Measurements from ENCODE around the gene CUL5.

Gene CUL5

DNA sequence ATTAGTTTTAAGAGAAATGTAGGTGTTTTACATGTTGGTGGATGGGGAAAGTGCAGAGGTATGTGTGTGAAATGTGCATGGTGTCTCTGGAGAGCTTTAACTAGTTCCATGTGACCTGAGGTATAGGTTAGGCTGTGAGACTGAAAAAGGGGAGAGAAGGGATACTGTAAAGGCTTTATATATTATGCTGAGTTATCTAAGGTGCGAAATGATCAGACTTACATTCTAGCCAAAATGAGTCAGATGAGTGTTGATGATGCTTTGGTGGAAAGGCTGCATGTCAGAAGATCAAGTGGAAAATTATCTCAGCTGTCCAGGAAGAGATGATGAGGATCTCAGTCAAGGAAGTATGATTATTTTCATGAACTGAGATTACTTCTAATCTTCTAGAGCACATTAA lies 128.5 kb downstream of the CUL5 start:
- no peak overlapping the region for H3K27ac ChIP-seq
- no peaks in the 10 kb centered on the region for H3K27me3 ChIP-seq
- intact Hi-C loops (cut with DNase I; ENCODE audit: low total_unique reads): no loop called here
- no peak overlapping the region for H3K4me3 ChIP-seq
- no peak for DNase-seq
- H3K36me3 ChIP-seq: peaks cover 60 to 94% (median 75%) of the 10 kb centered on the region in 3 donors
- no peaks in the 10 kb centered on the region for H3K4me1 ChIP-seq
- TF ChIP-seq, protein P1, sequence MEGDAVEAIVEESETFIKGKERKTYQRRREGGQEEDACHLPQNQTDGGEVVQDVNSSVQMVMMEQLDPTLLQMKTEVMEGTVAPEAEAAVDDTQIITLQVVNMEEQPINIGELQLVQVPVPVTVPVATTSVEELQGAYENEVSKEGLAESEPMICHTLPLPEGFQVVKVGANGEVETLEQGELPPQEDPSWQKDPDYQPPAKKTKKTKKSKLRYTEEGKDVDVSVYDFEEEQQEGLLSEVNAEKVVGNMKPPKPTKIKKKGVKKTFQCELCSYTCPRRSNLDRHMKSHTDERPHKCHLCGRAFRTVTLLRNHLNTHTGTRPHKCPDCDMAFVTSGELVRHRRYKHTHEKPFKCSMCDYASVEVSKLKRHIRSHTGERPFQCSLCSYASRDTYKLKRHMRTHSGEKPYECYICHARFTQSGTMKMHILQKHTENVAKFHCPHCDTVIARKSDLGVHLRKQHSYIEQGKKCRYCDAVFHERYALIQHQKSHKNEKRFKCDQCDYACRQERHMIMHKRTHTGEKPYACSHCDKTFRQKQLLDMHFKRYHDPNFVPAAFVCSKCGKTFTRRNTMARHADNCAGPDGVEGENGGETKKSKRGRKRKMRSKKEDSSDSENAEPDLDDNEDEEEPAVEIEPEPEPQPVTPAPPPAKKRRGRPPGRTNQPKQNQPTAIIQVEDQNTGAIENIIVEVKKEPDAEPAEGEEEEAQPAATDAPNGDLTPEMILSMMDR (IDR thresholded peaks at IDR 0.05): no peak
- no peaks in the 10 kb centered on the region for H3K9me3 ChIP-seq

DNA sequence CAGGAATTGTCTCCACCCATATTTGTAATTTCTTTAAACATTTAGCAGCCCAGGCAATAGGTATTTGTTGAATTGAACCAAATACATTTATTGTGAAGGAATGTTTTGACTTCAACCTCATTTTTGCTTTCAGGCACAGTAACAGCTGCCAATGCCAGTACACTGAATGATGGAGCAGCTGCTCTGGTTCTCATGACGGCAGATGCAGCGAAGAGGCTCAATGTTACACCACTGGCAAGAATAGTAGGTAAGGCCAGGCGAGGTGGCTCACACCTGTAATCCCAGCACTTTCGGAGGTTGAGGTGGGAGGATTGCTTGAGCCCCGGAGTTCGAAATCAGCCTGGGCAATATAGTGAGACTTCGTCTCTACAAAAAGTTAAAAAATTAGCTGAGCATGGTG lies 133.6 kb downstream of the CUL5 start:
- H3K36me3 ChIP-seq: peaks cover 88 to 100% (median 91%) of the 10 kb centered on the region in 3 donors
- no peak for DNase-seq
- H3K4me1 ChIP-seq: no peaks in the 10 kb centered on the region
- no peaks in the 10 kb centered on the region for H3K27me3 ChIP-seq
- intact Hi-C loops (cut with DNase I; ENCODE audit: low total_unique reads): no loop called here
- H3K4me3 ChIP-seq: no peak overlapping the region
- no peaks in the 10 kb centered on the region for H3K9me3 ChIP-seq
- TF ChIP-seq, protein P1 (IDR thresholded peaks at IDR 0.05): no peak
- no peak overlapping the region for H3K27ac ChIP-seq

DNA sequence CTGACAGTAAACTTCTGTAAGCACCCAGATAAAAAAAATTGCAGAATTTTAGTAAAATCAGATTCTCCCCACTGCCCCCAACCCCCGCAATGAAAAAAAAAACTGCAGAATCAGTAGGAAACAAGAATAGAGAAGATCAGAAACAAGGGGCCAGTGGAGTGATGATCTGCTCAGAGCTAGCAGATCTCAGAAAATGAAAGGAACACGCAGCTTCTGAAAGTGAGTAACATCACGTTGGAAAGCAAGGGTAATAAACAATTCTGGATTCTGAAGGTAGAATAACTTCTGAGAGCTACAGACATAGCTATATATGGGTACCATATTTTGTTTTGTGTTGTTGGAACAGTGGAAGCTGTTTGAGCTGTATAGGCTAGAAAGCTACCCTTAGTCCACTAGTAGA lies 135.9 kb downstream of the CUL5 start:
- peaks cover 88 to 100% (median 100%) of the 10 kb centered on the region in 3 donors for H3K36me3 ChIP-seq
- H3K4me1 ChIP-seq: no peaks in the 10 kb centered on the region
- no peaks in the 10 kb centered on the region for H3K9me3 ChIP-seq
- no peak for DNase-seq
- intact Hi-C loops (cut with DNase I; ENCODE audit: low total_unique reads): no loop called here
- TF ChIP-seq, protein P1 (IDR thresholded peaks at IDR 0.05): no peak
- no peak overlapping the region for H3K27ac ChIP-seq
- H3K4me3 ChIP-seq: no peak overlapping the region
- H3K27me3 ChIP-seq: no peaks in the 10 kb centered on the region

DNA sequence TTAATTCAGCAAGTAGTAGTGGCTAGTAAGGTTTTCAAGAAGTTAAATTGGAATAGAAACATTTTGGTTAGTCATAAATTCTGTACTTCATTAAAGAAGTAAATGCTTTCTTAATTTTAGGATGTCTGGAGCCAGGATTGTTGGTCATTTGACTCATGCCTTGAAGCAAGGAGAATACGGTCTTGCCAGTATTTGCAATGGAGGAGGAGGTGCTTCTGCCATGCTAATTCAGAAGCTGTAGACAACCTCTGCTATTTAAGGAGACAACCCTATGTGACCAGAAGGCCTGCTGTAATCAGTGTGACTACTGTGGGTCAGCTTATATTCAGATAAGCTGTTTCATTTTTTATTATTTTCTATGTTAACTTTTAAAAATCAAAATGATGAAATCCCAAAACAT lies 138.5 kb downstream of the CUL5 start:
- no peaks in the 10 kb centered on the region for H3K4me1 ChIP-seq
- no peaks in the 10 kb centered on the region for H3K27me3 ChIP-seq
- H3K9me3 ChIP-seq: no peaks in the 10 kb centered on the region
- no peak for DNase-seq
- no peak overlapping the region for H3K27ac ChIP-seq
- H3K36me3 ChIP-seq: peaks cover 81 to 98% (median 96%) of the 10 kb centered on the region in 3 donors
- intact Hi-C loops (cut with DNase I; ENCODE audit: low total_unique reads): no loop called here
- H3K4me3 ChIP-seq: no peak overlapping the region
- TF ChIP-seq, protein P1 (IDR thresholded peaks at IDR 0.05): no peak

DNA sequence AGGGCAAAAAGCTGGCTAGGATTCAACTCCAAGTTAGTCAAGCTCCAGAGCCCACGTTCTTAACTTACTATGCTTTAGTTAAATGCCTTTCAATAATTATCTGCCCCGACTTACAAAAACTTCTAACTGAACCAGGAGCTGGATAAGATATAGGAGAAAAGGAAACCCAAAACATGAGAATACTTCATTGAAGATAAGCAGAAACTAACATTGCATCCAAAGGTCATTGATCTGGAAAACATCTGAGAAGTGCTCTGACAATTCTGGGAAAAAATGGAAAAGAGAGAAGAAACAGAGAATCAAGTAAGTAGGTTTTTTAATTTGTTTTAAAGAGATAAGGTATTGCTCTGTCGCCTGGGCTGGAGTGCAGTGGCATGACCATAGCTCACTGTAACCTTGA lies 139.9 kb downstream of the CUL5 start:
- Histone ChIP-seq H3K36me3 (peaks cover 72 to 94% (median 88%) of the 10 kb centered on the region in 3 donors), H3K27ac (no peak overlapping the region)
- intact Hi-C loops (cut with DNase I; ENCODE audit: low total_unique reads): no loop called here

More for the DNA sequence above, 139.9 kb downstream of the CUL5 start:
- no peak for DNase-seq
- H3K27me3 ChIP-seq: no peaks in the 10 kb centered on the region
- H3K9me3 ChIP-seq: no peaks in the 10 kb centered on the region
- no peaks in the 10 kb centered on the region for H3K4me1 ChIP-seq
- TF ChIP-seq, protein P1 (IDR thresholded peaks at IDR 0.05): no peak
- no peak overlapping the region for H3K4me3 ChIP-seq
